Subcutaneous adipose tissue (tissue), 4 donors: ENCODE data around the gene NOS1AP. TPM values are rescaled to one million over a fixed set of nuclear protein-coding genes. Genes with fewer than 3 reads are reported as not detected.

Experiments used
- total RNA-seq, 4 donors: library from RNA; depleted of rRNA; stranded (reverse); fragments of >200 nt; gene quantifications; one replicate each; pipeline ENCODE4 v1.1.0, GENCODE V29; 2016
- TF ChIP-seq, protein P1 (sequence below): fragments of 450-650 bp; IDR thresholded peaks from one replicate; pipeline ENCODE4 v1.5.1; 2016; ENCODE audit warnings: low read depth, mild to moderate bottlenecking, control low read depth, antibody characterized with exemption, moderate library complexity

Gene NOS1AP
- total RNA-seq, 4 donors from 2014 or later = 0.51 to 5.1 (median 0.96) TPM

DNA sequence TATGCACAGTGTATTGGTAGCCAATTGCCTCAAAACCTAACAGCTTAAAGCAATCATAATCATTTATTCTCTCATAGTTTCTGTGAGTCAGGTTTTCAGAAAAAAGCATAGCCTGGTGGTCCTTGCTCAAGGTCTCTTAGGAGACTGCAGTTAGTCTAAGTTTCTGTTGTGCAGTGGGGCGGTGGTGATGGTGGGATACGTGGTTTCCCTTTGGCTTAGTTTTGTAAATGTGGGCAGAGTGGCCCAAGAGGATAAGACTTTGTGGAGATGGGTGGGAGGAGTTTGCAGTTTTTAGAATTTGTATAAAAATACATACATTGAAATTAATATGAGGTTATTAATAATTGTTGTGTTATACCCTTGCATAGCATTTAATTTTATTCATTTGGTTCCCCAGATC lies 68.6 kb downstream of the NOS1AP start:
- TF ChIP-seq, protein P1, sequence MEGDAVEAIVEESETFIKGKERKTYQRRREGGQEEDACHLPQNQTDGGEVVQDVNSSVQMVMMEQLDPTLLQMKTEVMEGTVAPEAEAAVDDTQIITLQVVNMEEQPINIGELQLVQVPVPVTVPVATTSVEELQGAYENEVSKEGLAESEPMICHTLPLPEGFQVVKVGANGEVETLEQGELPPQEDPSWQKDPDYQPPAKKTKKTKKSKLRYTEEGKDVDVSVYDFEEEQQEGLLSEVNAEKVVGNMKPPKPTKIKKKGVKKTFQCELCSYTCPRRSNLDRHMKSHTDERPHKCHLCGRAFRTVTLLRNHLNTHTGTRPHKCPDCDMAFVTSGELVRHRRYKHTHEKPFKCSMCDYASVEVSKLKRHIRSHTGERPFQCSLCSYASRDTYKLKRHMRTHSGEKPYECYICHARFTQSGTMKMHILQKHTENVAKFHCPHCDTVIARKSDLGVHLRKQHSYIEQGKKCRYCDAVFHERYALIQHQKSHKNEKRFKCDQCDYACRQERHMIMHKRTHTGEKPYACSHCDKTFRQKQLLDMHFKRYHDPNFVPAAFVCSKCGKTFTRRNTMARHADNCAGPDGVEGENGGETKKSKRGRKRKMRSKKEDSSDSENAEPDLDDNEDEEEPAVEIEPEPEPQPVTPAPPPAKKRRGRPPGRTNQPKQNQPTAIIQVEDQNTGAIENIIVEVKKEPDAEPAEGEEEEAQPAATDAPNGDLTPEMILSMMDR = no peak

DNA sequence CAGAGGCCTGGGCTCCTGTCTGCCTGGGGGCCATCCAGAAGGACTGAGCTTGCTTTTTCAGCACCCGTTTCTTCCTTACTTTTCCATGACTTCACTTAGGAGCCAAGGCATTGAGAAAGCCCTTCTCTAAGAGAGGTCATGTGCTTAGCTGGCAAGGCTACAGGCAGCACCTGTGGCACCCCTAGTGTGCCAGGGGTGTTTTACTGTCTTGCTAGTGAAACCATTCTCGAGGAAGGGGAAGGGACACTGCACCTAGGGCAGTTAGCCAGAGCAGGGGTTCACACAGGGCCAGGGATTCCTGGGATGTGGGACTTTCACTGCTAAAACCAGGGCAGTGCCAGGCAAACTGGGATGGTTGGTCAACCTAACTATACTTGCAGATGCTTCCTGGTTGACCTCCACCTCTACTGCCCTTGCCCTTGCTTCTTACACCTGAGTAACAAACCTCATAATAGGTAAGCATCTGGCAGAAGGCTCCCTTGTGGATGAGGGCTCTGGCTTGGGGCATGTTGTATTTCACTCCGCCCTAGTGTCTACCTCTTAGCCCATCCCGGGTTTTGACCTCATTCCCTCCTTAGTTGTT lies 69.2 kb downstream of the NOS1AP start:
- TF ChIP-seq, protein P1 = no peak

DNA sequence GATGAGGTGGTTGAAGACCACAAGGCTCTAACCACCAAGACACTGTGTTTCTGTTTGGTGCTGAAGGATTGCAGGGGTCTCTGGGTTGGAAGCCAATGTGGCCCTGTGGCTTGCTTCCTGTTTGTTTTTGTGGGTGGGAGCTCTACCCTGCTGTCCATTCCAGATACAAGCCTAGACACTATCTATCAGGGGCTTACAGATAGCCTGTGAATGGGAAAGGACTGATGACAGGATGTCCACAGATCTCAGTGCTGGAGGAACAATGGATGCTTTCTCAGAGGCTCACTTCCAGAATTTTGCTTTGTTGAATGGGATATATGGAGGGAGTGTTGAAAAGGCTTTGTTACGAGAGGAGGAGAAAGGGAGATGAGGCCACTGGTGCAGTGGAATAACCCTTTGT lies 69.7 kb downstream of the NOS1AP start:
- TF ChIP-seq, protein P1 = no peak

DNA sequence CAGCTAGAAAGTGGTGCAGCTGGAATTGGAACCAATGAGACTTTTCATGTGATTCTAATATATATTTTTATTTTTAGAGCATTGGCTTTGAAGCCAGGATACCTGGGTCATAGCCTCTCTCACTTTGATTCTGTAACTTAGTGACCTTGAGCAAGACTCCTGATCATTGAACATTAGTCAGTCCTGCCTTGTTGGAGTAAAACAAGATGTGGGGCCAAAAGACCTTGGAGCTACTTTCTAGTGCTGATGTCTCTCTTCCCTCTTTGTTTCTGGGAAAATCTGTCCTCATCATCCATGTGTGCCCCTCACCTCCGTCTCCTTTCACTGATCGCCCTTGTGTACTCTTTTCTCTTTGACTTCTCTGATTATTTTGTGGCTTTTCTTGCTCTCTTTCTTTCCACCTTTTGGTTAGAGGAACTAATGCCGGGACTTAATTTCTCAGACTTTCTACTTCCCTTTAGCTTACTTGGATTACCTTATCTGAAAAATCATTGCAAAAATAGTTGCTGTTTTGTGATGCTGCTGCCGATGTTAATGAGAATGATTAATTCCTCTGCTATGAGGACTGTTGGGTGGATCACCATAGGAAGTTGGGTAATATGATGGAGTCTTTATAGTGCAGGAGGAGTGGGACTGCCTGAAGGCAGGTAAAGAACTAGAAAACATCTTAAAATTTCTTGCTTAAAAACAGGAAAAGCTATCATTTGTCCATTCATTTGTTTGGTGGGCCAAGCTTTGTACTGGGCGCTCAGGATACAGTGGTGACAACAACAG lies 72.0 kb downstream of the NOS1AP start:
- TF ChIP-seq, protein P1 = no peak

DNA sequence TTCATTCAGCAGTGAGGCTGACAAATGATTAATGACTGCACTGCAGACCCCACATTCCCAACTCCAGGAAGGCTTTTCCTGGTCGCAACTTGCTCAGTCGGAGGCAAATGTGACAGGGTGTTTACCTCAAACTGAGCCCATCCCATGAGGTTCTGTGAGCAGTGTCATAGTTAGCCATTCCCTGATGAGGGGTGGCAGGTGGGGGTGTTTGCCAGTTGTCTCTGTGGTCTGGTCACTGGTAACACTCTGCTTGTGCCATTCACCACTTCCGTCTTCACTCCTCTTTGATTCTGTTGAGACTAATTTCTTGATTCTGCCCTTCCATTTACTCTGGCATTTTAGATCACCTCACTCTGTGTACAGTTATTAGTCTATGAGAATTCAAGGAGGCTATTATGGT lies 73.5 kb downstream of the NOS1AP start:
- TF ChIP-seq, protein P1 = no peak

DNA sequence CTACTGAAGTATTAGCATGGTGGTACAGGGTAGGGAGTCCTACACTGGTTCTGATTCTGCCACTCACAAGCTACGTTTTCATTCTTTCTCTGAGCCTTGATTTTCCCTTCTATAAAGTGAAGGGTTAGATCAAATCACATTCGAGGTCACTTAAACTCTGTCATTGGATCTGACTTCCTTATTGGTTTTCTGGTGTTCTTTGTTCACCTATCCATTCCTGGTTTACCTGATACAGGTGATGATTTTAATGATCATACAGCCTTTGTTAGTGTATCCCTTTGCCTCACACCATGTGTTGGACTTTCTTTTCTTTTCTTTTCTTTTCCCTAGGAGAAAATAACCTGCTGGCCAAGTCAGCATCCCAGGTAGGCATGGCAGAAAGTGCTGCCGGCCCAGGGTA lies 74.8 kb downstream of the NOS1AP start:
- TF ChIP-seq, protein P1 = no peak

DNA sequence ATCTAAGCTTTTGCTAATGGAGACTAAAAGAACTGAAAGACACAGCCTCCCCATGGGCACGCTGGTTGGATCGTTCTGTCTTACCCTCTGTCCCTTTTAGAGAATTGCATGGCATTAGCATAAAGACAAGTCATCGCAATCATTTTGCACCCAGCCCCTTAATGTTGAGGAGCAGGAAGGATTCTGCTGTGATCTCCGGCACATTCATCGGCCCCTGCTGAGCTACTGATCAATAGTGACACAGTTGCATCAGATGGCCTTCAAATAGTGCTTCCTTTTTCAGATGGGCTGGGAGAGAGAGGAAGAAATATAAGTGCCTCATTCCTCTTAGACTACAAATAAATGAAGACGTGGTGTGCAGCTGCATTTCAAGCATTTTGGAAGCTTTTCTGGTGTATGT lies 75.4 kb downstream of the NOS1AP start:
- TF ChIP-seq, protein P1 = no peak
